H1 (cell line): ENCODE data around the gene CLDN8. TPM values are rescaled to one million over a fixed set of nuclear protein-coding genes. Genes with fewer than 3 reads are reported as not detected.

ENCODE experiments used
- BRCA1 ChIP-seq: IDR thresholded peaks from 2 replicates; pipeline ENCODE4 v1.6.1; 2012; ENCODE audit warnings: low read depth, low read length, improper control_type of control experiment
- CBX8 ChIP-seq: fragments of 300-800, 300-1000 bp; sonication (generic); IDR thresholded peaks from 2 replicates; pipeline ENCODE4 v1.7.1; 2016; ENCODE audit warnings: low read depth, low read length, borderline replicate concordance
- CHD7 ChIP-seq: fragments of 300-600 bp; sonication (generic); IDR thresholded peaks from 2 replicates; pipeline ENCODE4 v1.7.1; 2012; ENCODE audit warnings: low read length, moderate library complexity, mild to moderate bottlenecking, inconsistent platforms; ENCODE audit not compliant: insufficient replicate concordance
- JUN ChIP-seq: IDR thresholded peaks from 2 replicates; pipeline ENCODE4 v1.6.1; 2011; ENCODE audit warnings: low read depth, mild to moderate bottlenecking, improper control_type of control experiment, low read length
- JUND ChIP-seq: IDR thresholded peaks from 2 replicates; pipeline ENCODE4 v1.6.1; 2011; ENCODE audit warnings: mild to moderate bottlenecking, improper control_type of control experiment, low read length
- KDM4A ChIP-seq: IDR thresholded peaks from one replicate; pipeline ENCODE4 v1.7.1; 2012; ENCODE audit warnings: low read depth, mild to moderate bottlenecking, moderate library complexity, low read length, inconsistent platforms; ENCODE audit not compliant: severe bottlenecking
- KDM5A ChIP-seq: fragments of 200-600 bp; IDR thresholded peaks from 2 replicates; pipeline ENCODE4 v1.7.1; 2012; ENCODE audit warnings: mild to moderate bottlenecking, low read length, inconsistent platforms, mixed read lengths
- NRF1 ChIP-seq: IDR thresholded peaks from 2 replicates; pipeline ENCODE4 v1.6.1; 2011; ENCODE audit warnings: mild to moderate bottlenecking, low read depth, low read length, improper control_type of control experiment
- TEAD4 ChIP-seq: IDR thresholded peaks from 2 replicates; pipeline ENCODE4 v1.6.1; 2012; ENCODE audit warnings: low read depth, low read length, inconsistent platforms, mixed read lengths
- USF2 ChIP-seq: IDR thresholded peaks from 2 replicates; pipeline ENCODE4 v1.6.1; 2011; ENCODE audit warnings: low read length, improper control_type of control experiment
- polyA plus RNA-seq, 7 experiments: library from polyadenylated mRNA; depleted of rRNA in 3 of 7; stranded (reverse) in 5 of 7; unstranded in 2 of 7; fragments of >200 nt in 5 of 7; fragments of 200-250 nt in 2 of 7; gene quantifications; 1 replicate in 5 of 7; 2 replicates in 1 of 7; 4 replicates in 1 of 7; pipeline versions ENCODE4 v1.2.1 to v1.2.3, GENCODE V29; 2011 to 2013; ENCODE audit warnings: missing spikeins in 2 of 7, mixed read lengths in 2 of 7
- total RNA-seq: library from RNA; stranded (reverse); fragmentation: NEBNext Ultra II Directional; extraction: Animal tissue kit (Norgen Biotek cat#: 25700); gene quantifications from 2 replicates; pipeline ENCODE4 v1.2.1, GENCODE V29; 2021

CLDN8 gene
- total and polyA plus RNA-seq, 2 of the 8 experiments (the other 6 are each of a cell fraction or from before 2014, with no cell fraction given): not detected

- TF ChIP-seq CHD7 (no peak), KDM5A (no peak), USF2 (no peak), CBX8 (no peak), KDM4A (no peak), BRCA1 (no peak), NRF1 (no peak), JUN (no peak), JUND (no peak), TEAD4 (no peak)
Measured at GRCh38 chr21:30193201-30193600, 22.7 kb downstream of the CLDN8 start (continued).
